SK-N-MC (cell line): ENCODE data around the gene SLC25A47.

ENCODE experiments used
- EZH2 ChIP-seq: fragments of 200-600 bp; sonication (generic); IDR thresholded peaks from one replicate; pipeline ENCODE4 v1.6.1; 2017; ENCODE audit warnings: antibody characterized with exemption
- FOXP2 ChIP-seq: optimal IDR thresholded peaks from 2 replicates; pipeline ENCODE3; 2011; ENCODE audit warnings: mild to moderate bottlenecking, moderate library complexity; ENCODE audit not compliant: insufficient read depth; ENCODE audit errors: extremely low read length, control extremely low read depth
- POLR2AphosphoS5 ChIP-seq: IDR thresholded peaks from 2 replicates; pipeline ENCODE4 v1.6.1; 2012; ENCODE audit warnings: mild to moderate bottlenecking, low read depth, low read length, borderline replicate concordance

DNA sequence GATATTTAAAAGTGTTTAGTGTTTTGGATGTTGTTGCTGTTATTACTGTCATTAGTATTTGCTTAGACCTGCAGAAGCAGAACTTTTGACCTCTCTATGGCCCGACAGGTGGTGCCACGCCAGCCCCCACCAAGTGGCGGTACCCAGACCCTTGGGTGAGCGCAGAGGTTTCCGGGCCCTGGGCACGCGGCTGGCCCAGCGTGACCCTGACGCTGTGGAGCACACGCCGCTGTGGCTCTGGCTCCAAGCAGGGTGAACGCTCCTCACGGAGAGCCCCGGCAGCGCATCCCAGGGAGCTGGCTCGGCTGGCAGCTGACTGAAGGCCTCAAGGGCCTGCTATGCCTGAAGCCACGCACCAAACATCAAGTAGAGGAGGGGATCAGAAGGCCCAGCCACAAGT is 22.6 kb downstream of the SLC25A47 start:
- no peak for TF ChIP-seq EZH2
- no peak for TF ChIP-seq POLR2AphosphoS5
- no peak for TF ChIP-seq FOXP2
